Astrocyte of the cerebellum (primary cell): ENCODE measurements around the gene SEC61A1.

Source experiments
- DNase-seq: peaks from one replicate; pipeline ENCODE4 v3.0.0-alpha.2; 2011; ENCODE audit warnings: low read depth
- H3K4me3 ChIP-seq: 2 replicates; pipeline ENCODE4 v1.5.1; 2011; ENCODE audit warnings: mild to moderate bottlenecking, low read depth, low read length, moderate library complexity
- CTCF ChIP-seq: IDR thresholded peaks from 2 replicates; pipeline ENCODE4 v1.5.1; 2012; ENCODE audit warnings: low read length, low read depth, moderate library complexity, mild to moderate bottlenecking; ENCODE audit errors: missing control alignments
- in situ Hi-C: cut with HindIII; loops from 2 replicates; pipeline ENCODE4 v1.10.0; 2017; ENCODE audit warnings: low sequenced_read_pairs

The SEC61A1 gene

GRCh38 chr3:128012050-128012449 lies 40.2 kb upstream of the SEC61A1 start:
- no peak for DNase-seq
- no peak for TF ChIP-seq CTCF
- in situ Hi-C loops = no loop called here
- H3K4me3 ChIP-seq = no peak overlapping the region

- TF ChIP-seq CTCF = no peak
- no peak overlapping the region for H3K4me3 ChIP-seq
- in situ Hi-C loops = no loop called here
- DNase-seq = no peak
These were observed 37.7 kb upstream of the SEC61A1 start for GRCh38 chr3:128014548-128014947.

- H3K4me3 ChIP-seq = no peak overlapping the region
- no peak for TF ChIP-seq CTCF
- no peak for DNase-seq
- in situ Hi-C loops = no loop called here
These were observed 35.7 kb upstream of the SEC61A1 start for GRCh38 chr3:128016502-128016901.

GRCh38 chr3:128021768-128022372 lies 30.4 kb upstream of the SEC61A1 start:
- TF ChIP-seq CTCF = no peak
- in situ Hi-C loops = no loop called here
- DNase-seq = no peak
- H3K4me3 ChIP-seq = no peak overlapping the region

GRCh38 chr3:128033102-128033501 lies 19.1 kb upstream of the SEC61A1 start:
- no peak for DNase-seq
- in situ Hi-C loops = no loop called here
- H3K4me3 ChIP-seq = no peak overlapping the region
- TF ChIP-seq CTCF = no peak

GRCh38 chr3:128036119-128036518 lies 16.1 kb upstream of the SEC61A1 start:
- TF ChIP-seq CTCF = no peak
- DNase-seq = no peak
- H3K4me3 ChIP-seq = no peak overlapping the region
- in situ Hi-C loops = no loop called here
